ENCODE results near the gene MSLN.

DNA sequence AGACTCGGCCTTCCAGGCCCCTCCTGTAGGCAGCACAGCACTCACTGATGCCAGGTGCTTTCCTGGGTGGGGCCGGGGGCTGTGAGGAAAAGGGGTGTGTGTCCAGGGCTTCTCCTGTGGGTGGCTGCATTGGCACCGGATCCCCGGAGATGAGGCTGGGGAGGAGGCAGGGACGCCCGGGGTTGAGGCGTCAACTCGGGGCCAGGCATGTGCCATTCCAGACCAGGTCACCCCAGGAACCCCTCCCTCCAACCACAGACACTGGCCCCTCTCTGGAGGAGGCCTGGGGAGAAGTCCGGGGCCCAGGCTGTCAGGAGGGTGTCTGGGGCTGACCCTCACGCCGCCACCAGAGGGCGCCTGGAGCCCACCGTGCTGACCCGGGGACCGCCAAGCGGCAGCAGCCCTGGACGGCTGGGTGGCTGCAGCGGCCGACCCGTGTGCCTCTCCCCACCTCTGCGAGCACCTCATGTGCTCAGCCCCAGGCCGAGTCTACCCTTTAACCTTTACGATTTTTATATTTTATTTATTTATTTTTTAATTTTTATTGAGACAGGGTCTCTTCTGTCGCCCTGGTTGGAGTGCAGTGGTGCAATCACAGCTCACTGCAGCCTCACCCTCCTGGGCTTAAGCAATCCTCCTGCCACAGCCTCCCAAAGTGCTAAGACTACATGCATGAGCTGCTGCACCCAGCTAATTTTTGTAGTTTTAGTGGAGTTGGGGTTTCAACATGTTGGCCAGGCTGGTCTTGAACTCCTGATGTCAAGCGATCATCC lies 48.8 kb upstream of the MSLN start:
- peak; percentile 71 for TF ChIP-seq CTCF (conservative IDR thresholded peaks at IDR 0.05; ENCODE audit: low read depth, low read length)
- TF ChIP-seq EZH2 (IDR thresholded peaks at IDR 0.05; ENCODE audit: low read length, unreplicated experiment) = no peak
- TF ChIP-seq EZH2phosphoT487 (IDR thresholded peaks at IDR 0.05; ENCODE audit: borderline replicate concordance, low read length) = no peak

Measured in PC-3 (cell line).